HFF-Myc (cell line): ENCODE results near the gene UBE3B.

ENCODE experiments used
- DNase-seq: peaks from one replicate; pipeline ENCODE4 v3.0.0-alpha.2; 2011; ENCODE audit warnings: low read depth; ENCODE audit errors: extremely low read depth
- H3K4me3 ChIP-seq: replicated peaks from 2 replicates; pipeline ENCODE4 v1.5.1; 2011; ENCODE audit warnings: low read depth, mild to moderate bottlenecking, control low read depth, low read length
- TF ChIP-seq, protein P1 (sequence below): IDR thresholded peaks from 2 replicates; pipeline ENCODE4 v1.5.1; 2012; ENCODE audit warnings: mild to moderate bottlenecking, low read depth, low read length, control low read depth; ENCODE audit errors: missing control alignments

UBE3B gene

DNA sequence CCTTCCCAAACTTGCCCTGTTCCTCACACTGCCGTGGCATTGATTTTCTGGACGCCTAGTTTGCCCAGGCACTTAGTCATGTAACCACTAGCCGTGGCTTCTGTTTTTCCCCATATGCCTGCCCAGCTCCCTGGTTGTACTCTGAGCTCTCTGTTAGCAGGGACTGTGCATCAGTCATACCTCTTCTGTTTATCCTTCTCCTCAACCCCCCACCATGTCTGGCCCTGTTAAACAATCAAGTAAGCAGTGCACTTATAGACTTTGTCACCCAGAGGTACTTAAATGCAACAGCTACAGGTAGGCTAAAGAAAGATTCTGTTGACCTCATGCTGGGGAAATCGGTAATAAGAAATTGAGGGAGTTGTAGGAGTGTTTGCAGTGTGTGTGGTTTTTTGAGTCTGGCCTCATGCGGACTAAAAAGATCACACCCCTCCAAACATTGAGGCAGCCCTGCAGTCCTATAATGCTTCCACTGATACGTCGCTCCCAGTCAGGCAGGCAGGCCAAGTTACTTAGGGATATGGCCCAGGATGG, 17.0 kb downstream of the UBE3B start:
- no peak for DNase-seq

DNA sequence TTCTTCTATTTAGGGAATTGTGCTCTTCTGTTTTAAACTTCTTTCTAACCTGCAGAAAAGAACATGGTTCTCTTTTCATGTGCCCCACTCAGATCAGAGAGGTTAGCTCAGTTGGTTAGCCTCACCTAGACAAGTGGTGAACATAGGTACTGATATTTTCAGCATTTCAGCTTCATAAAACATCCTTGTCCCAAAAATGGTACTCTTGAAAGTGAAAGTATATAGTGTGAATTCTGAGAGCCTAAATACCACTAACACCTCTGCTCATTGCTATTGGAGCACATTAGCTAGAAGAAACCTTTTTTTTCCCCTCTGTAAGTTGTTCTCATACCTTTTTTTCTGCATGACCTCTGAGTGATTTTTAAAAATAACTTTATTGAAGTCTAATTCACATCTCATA, 17.6 kb downstream of the UBE3B start:
- no peak overlapping the region for H3K4me3 ChIP-seq
- TF ChIP-seq, protein P1, sequence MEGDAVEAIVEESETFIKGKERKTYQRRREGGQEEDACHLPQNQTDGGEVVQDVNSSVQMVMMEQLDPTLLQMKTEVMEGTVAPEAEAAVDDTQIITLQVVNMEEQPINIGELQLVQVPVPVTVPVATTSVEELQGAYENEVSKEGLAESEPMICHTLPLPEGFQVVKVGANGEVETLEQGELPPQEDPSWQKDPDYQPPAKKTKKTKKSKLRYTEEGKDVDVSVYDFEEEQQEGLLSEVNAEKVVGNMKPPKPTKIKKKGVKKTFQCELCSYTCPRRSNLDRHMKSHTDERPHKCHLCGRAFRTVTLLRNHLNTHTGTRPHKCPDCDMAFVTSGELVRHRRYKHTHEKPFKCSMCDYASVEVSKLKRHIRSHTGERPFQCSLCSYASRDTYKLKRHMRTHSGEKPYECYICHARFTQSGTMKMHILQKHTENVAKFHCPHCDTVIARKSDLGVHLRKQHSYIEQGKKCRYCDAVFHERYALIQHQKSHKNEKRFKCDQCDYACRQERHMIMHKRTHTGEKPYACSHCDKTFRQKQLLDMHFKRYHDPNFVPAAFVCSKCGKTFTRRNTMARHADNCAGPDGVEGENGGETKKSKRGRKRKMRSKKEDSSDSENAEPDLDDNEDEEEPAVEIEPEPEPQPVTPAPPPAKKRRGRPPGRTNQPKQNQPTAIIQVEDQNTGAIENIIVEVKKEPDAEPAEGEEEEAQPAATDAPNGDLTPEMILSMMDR: no peak
- DNase-seq: no peak

More for the DNA sequence above, 17.0 kb downstream of the UBE3B start:
- TF ChIP-seq, protein P1: no peak
- H3K4me3 ChIP-seq: no peak overlapping the region

DNA sequence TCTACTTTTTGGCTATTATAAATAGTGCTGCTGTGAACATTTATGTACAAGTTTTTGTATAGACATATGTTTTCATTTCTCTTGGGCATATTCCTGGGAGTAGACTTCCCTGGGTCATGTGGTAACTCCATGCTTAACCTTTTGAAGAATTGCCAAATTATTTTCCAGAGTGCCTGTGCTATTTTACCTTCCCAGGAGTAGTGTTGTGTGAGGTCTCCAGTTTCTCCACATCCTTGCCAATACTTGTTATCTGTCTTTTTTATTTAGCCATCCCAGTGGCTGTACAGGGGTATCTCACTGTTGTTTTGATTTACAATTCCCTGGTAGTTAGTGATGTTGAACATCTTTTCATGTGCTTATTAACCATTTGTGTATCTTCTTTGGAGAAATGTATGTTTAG, 18.9 kb downstream of the UBE3B start:
- DNase-seq: no peak

DNA sequence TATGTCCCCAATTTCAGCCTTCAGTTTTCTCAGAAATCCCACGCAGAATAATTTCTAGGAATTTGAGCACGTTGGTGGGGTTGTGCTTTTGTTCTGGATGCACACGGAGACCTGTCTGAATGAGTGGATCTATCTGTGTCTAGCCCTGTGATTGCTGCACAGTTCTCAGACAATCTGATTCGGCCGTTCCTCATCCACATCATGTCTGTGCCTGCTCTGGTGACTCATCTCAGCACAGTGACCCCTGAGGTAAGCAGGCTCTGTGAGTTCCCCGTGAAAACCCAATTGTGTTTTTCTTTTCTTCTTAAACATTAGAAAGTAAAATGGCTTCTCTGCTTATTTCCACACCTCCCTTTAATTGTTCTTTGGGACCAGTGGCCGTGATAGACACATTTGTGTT, 20.2 kb downstream of the UBE3B start:
- no peak for DNase-seq
- TF ChIP-seq, protein P1: no peak

More for the DNA sequence above, 18.9 kb downstream of the UBE3B start:
- no peak overlapping the region for H3K4me3 ChIP-seq
- TF ChIP-seq, protein P1: no peak

DNA sequence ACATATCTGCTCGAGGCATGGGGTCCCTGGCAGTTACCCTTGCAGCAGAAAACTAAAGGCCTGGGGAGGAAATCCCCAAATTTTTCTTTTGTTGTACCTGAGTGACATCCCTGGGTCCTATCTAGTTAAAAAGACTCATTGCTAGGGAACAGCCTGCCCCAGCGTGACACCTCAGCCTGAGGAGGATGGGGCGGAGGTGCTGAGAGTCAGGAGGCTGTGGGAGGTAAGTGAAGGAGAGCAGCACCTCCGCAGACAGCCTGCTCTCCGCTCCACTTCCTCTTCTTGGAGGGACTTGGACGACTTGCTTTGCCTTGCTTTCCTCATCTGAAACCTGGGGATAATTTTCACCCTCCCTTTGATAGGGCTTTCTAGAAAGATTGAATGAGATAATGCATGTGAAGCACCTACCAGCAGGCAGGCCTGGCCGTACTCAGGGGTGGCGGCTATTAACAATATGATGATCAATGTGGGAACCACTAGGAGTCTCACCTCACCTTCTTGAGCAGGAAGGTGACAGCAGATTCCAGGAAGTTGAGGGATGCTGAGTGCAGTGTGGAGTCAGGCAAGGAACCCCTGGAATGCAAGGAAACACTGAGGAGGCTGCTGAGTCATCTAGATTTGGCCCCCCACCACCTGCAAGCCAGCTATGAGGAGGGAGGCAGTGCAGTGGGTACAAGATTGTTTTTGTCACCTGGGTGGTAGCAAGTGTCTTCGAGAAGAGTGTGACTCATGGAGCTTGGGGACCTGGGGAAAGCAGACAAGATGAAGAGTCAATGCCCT, 23.2 kb downstream of the UBE3B start:
- no peak overlapping the region for H3K4me3 ChIP-seq
- TF ChIP-seq, protein P1: no peak

More for the DNA sequence above, 20.2 kb downstream of the UBE3B start:
- H3K4me3 ChIP-seq: no peak overlapping the region

DNA sequence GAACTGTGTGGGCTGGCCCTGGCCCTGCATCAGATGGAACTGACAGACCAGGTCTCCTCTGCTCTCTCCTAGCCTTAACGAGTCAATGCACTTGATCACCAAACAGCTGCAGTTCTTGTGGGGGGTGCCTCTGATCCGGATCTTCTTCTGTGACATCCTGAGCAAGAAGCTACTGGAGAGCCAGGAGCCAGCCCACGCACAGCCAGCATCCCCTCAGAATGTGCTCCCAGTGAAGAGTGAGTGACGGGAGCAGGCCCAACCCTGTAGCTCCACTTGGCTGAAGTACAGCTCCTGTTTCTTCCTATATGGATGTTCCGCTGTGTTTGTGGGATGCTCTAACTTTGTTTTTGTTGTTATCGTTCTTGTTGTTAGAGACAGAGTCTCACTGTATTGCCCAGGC, 23.9 kb downstream of the UBE3B start:
- TF ChIP-seq, protein P1: no peak
- no peak overlapping the region for H3K4me3 ChIP-seq
- no peak for DNase-seq

More for the DNA sequence above, 23.2 kb downstream of the UBE3B start:
- no peak for DNase-seq
